H9 (cell line): ENCODE data around the gene GSAP. TPM values are rescaled to one million over a fixed set of nuclear protein-coding genes. Genes with fewer than 3 reads are reported as not detected.

ENCODE experiments used
- DNase-seq: peaks from one replicate; pipeline ENCODE4 v3.0.0-alpha.2; 2017
- H2AFZ ChIP-seq: one replicate; pipeline ENCODE4 v1.6.1; 2013; ENCODE audit warnings: mild to moderate bottlenecking, low read length, control low read depth, moderate library complexity
- H2AK5ac ChIP-seq: 2 replicates; pipeline ENCODE4 v1.6.1; 2013; ENCODE audit warnings: low read length, control low read depth, mixed read lengths; ENCODE audit not compliant: insufficient read length
- H2BK120ac ChIP-seq: one replicate; pipeline ENCODE4 v1.6.1; 2013; ENCODE audit warnings: low read depth, mild to moderate bottlenecking, low read length, control low read depth, inconsistent platforms; ENCODE audit not compliant: poor library complexity, severe bottlenecking
- H2BK12ac ChIP-seq: 2 replicates; pipeline ENCODE4 v1.6.1; 2013; ENCODE audit warnings: low read length, control low read depth, mixed read lengths, low read depth; ENCODE audit not compliant: insufficient read length
- H2BK15ac ChIP-seq: 2 replicates; pipeline ENCODE4 v1.6.1; 2013; ENCODE audit warnings: low read depth, low read length, control low read depth
- H2BK20ac ChIP-seq: one replicate; pipeline ENCODE4 v1.6.1; 2013; ENCODE audit warnings: low read depth, mild to moderate bottlenecking, low read length, control low read depth, inconsistent platforms; ENCODE audit not compliant: poor library complexity, severe bottlenecking
- H2BK5ac ChIP-seq: 2 replicates; pipeline ENCODE4 v1.6.1; 2013; ENCODE audit warnings: low read length, control low read depth, mixed read lengths; ENCODE audit not compliant: insufficient read length
- H3K14ac ChIP-seq: 2 replicates; pipeline ENCODE4 v1.6.1; 2013; ENCODE audit warnings: low read length, control low read depth; ENCODE audit not compliant: insufficient read depth
- H3K18ac ChIP-seq: 2 replicates; pipeline ENCODE4 v1.6.1; 2013; ENCODE audit warnings: low read depth, mild to moderate bottlenecking, mixed read lengths, low read length, control low read depth; ENCODE audit not compliant: insufficient read length
- H3K23ac ChIP-seq: 2 replicates; pipeline ENCODE4 v1.6.1; 2013; ENCODE audit warnings: low read length, control low read depth, mixed read lengths, low read depth; ENCODE audit not compliant: insufficient read length
- H3K23me2 ChIP-seq: 2 replicates; pipeline ENCODE4 v1.6.1; 2013; ENCODE audit warnings: low read depth, mild to moderate bottlenecking, mixed read lengths, low read length, control low read depth; ENCODE audit not compliant: insufficient read length, poor library complexity, severe bottlenecking
- H3K27ac ChIP-seq: 2 replicates; pipeline ENCODE4 v1.5.1; 2013; ENCODE audit warnings: low read length, control low read depth, mixed read lengths, low read depth; ENCODE audit not compliant: insufficient read length
- H3K27me3 ChIP-seq: 2 replicates; pipeline ENCODE4 v1.6.1; 2013; ENCODE audit warnings: low read length, control low read depth, inconsistent platforms; ENCODE audit not compliant: insufficient read depth
- H3K4ac ChIP-seq: 2 replicates; pipeline ENCODE4 v1.6.1; 2013; ENCODE audit warnings: low read depth, mild to moderate bottlenecking, control low read depth, inconsistent platforms, low read length, moderate library complexity
- H3K4me1 ChIP-seq: 2 replicates; pipeline ENCODE4 v1.6.1; 2013; ENCODE audit warnings: low read length, control low read depth, inconsistent platforms; ENCODE audit not compliant: insufficient read depth
- H3K4me2 ChIP-seq: 2 replicates; pipeline ENCODE4 v1.6.1; 2013; ENCODE audit warnings: low read length, control low read depth, mixed read lengths; ENCODE audit not compliant: insufficient read length, insufficient read depth
- H3K56ac ChIP-seq: 2 replicates; pipeline ENCODE4 v1.6.1; 2013; ENCODE audit warnings: low read depth, mild to moderate bottlenecking, mixed read lengths, low read length, control low read depth; ENCODE audit not compliant: insufficient read length
- H3K79me1 ChIP-seq: 2 replicates; pipeline ENCODE4 v1.6.1; 2013; ENCODE audit warnings: low read depth, mild to moderate bottlenecking, moderate library complexity, low read length, control low read depth, inconsistent platforms; ENCODE audit not compliant: insufficient read depth, poor library complexity, severe bottlenecking
- H3K79me2 ChIP-seq: 2 replicates; pipeline ENCODE4 v1.6.1; 2013; ENCODE audit warnings: low read length, control low read depth, inconsistent platforms; ENCODE audit not compliant: insufficient read depth
- H3K9ac ChIP-seq: 2 replicates; pipeline ENCODE4 v1.6.1; 2013; ENCODE audit warnings: low read length, control low read depth, mixed read lengths; ENCODE audit not compliant: insufficient read length; ENCODE audit errors: extremely low read depth
- H3K9me3 ChIP-seq: one replicate; pipeline ENCODE4 v1.6.1; 2013; ENCODE audit warnings: low read depth, low read length, inconsistent platforms; ENCODE audit not compliant: control insufficient read depth
- H3T11ph ChIP-seq: one replicate; pipeline ENCODE4 v1.6.1; 2013; ENCODE audit warnings: mild to moderate bottlenecking, low read length, control low read depth, inconsistent platforms
- H4K20me1 ChIP-seq: one replicate; pipeline ENCODE4 v1.6.1; 2013; ENCODE audit not compliant: control insufficient read depth, insufficient read length, insufficient read depth
- H4K5ac ChIP-seq: 2 replicates; pipeline ENCODE4 v1.6.1; 2013; ENCODE audit warnings: low read depth, mild to moderate bottlenecking, mixed read lengths, low read length, control low read depth; ENCODE audit not compliant: insufficient read length
- H4K8ac ChIP-seq: replicated peaks from 2 replicates; pipeline ENCODE4 v1.6.1; 2013; ENCODE audit warnings: low read length, control low read depth, mixed read lengths, low read depth; ENCODE audit not compliant: insufficient read length
- H4K91ac ChIP-seq: 2 replicates; pipeline ENCODE4 v1.6.1; 2013; ENCODE audit warnings: low read depth, mild to moderate bottlenecking, moderate library complexity, mixed read lengths, low read length, control low read depth; ENCODE audit not compliant: insufficient read length
- H3K27ac Mint-ChIP-seq, 3 experiments: 2 replicates in 2 of 3; 3 replicates in 1 of 3; pipeline ENCODE4 v1.8.0; 2020 to 2021; ENCODE audit warnings: mixed read lengths in 3 of 3, mild to moderate bottlenecking in 1 of 3, moderate library complexity in 1 of 3
- H3K27me3 Mint-ChIP-seq: 2 replicates; pipeline ENCODE4 v1.8.0; 2021; ENCODE audit warnings: low read depth, mild to moderate bottlenecking, moderate library complexity, mixed read lengths
- H3K36me3 Mint-ChIP-seq, 3 experiments: 2 replicates in 2 of 3; 3 replicates in 1 of 3; pipeline ENCODE4 v1.8.0; 2020 to 2021; ENCODE audit warnings: low read depth in 3 of 3, mixed read lengths in 3 of 3; ENCODE audit not compliant: insufficient read depth in 1 of 3
- H3K4me1 Mint-ChIP-seq, 2 experiments: 2 replicates each; pipeline ENCODE4 v1.8.0; 2020; ENCODE audit warnings: mixed read lengths in 2 of 2
- H3K4me3 Mint-ChIP-seq, 2 experiments: 2 replicates in 1 of 2; 3 replicates in 1 of 2; pipeline ENCODE4 v1.8.0; 2020 to 2021; ENCODE audit warnings: mild to moderate bottlenecking in 2 of 2, mixed read lengths in 2 of 2, moderate library complexity in 1 of 2
- H3K9me3 Mint-ChIP-seq, 2 experiments: 2 replicates in 1 of 2; 3 replicates in 1 of 2; pipeline ENCODE4 v1.8.0; 2020; ENCODE audit warnings: mild to moderate bottlenecking in 2 of 2, mixed read lengths in 2 of 2, moderate library complexity in 1 of 2
- CTCF ChIP-seq: fragments of 200-600 bp; sonication (generic); conservative IDR thresholded peaks from 3 replicates; pipeline ENCODE4 v1.8.0; 2021; ENCODE audit warnings: antibody characterized with exemption, mild to moderate bottlenecking
- WGBS: extraction: QIAGEN DNeasy Blood & Tissue Kit; methylation state at CpG from one replicate; pipeline ENCODE4 v1.1.7; 2013; ENCODE audit warnings: missing lambda C conversion rate, low lambda C conversion rate, mixed read lengths; ENCODE audit not compliant: insufficient read length; ENCODE audit errors: extremely low coverage; 5-methylcytosine and 5-hydroxymethylcytosine counted together
- total RNA-seq: library from RNA; stranded (reverse); gene quantifications from 2 replicates; pipeline ENCODE4 v1.2.1, GENCODE V29; 2021

GSAP gene
- total RNA-seq, 1 experiment from 2014 or later, result 1.9 TPM

- Histone ChIP-seq H3K14ac (no peak overlapping the region), H3K79me2 (no peaks in the 10 kb centered on the region), H3K27me3 (no peaks in the 10 kb centered on the region), H4K91ac (no peak overlapping the region), H2BK15ac (no peak overlapping the region), H4K5ac (no peak overlapping the region), H3K23ac (no peak overlapping the region), H2BK20ac (no peak overlapping the region), H2AFZ (no peak overlapping the region), H2BK5ac (no peak overlapping the region), H3T11ph (no peak overlapping the region), H3K23me2 (no peaks in the 10 kb centered on the region), H3K4me2 (no peak overlapping the region), H3K56ac (no peak overlapping the region), H2BK120ac (no peak overlapping the region), H4K20me1 (no peaks in the 10 kb centered on the region), H3K9me3 (no peaks in the 10 kb centered on the region), H3K18ac (no peak overlapping the region), H3K4ac (no peak overlapping the region), H4K8ac (no peak overlapping the region), H2AK5ac (no peak overlapping the region), H3K4me1 (no peaks in the 10 kb centered on the region), H3K27ac (no peak overlapping the region), H3K79me1 (no peaks in the 10 kb centered on the region), H3K9ac (no peak overlapping the region), H2BK12ac (no peak overlapping the region)
- no peak for DNase-seq
- H3K27me3 Mint-ChIP-seq, result no peaks in the 10 kb centered on the region; the same call in 1 of the 2 replicates
- no CpG with 5 or more reads among the region's 1 CpG for WGBS
- no peaks in the 10 kb centered on the region; a peak in 1 of 7 replicates for H3K36me3 Mint-ChIP-seq
- peaks cover 8% of the 10 kb centered on the region in 2 experiments; a peak in 4 of 5 replicates for H3K9me3 Mint-ChIP-seq
- no peaks in the 10 kb centered on the region for H3K4me1 Mint-ChIP-seq
- no peak overlapping the region for H3K27ac Mint-ChIP-seq
- no peak for TF ChIP-seq CTCF
- H3K4me3 Mint-ChIP-seq, result no peak overlapping the region
Measured at GRCh38 chr7:77465256-77465655, 49.1 kb upstream of the GSAP start.
